CD4-positive, alpha-beta T cell treated with Interleukin-12 subunit alpha and Interleukin-12 subunit beta, for 1 hour (primary cell): ENCODE results near the gene LAPTM5.

Experiments used
- DNase-seq: peaks from one replicate; pipeline ENCODE4 v3.0.0-alpha.2; 2020

LAPTM5 gene

GRCh38 chr1:30741239-30741894, 16.2 kb downstream of the LAPTM5 start:
- no peak for DNase-seq

- DNase-seq: no peak
These were observed 17.0 kb downstream of the LAPTM5 start for GRCh38 chr1:30740251-30741238.

- no peak for DNase-seq
These were observed 18.0 kb downstream of the LAPTM5 start for GRCh38 chr1:30739601-30740000.

GRCh38 chr1:30738715-30739559, 18.6 kb downstream of the LAPTM5 start:
- DNase-seq: no peak

- DNase-seq: no peak
These were observed 19.4 kb downstream of the LAPTM5 start for GRCh38 chr1:30738040-30738714.

- DNase-seq: no peak
These were observed 20.1 kb downstream of the LAPTM5 start for GRCh38 chr1:30737357-30738039.

- DNase-seq: no peak
These were observed 21.7 kb downstream of the LAPTM5 start for GRCh38 chr1:30735668-30736498.

- DNase-seq: no peak
These were observed 22.4 kb downstream of the LAPTM5 start for GRCh38 chr1:30735124-30735523.

GRCh38 chr1:30734580-30734979, 23.0 kb downstream of the LAPTM5 start:
- no peak for DNase-seq

- no peak for DNase-seq
These were observed 23.5 kb downstream of the LAPTM5 start for GRCh38 chr1:30734106-30734505.

GRCh38 chr1:30733493-30733892, 24.1 kb downstream of the LAPTM5 start:
- no peak for DNase-seq

GRCh38 chr1:30732277-30732996, 25.1 kb downstream of the LAPTM5 start:
- no peak for DNase-seq

GRCh38 chr1:30731806-30732276, 25.7 kb downstream of the LAPTM5 start:
- DNase-seq: no peak

GRCh38 chr1:30731109-30731805, 26.3 kb downstream of the LAPTM5 start:
- no peak for DNase-seq

GRCh38 chr1:30730346-30731108, 27.0 kb downstream of the LAPTM5 start:
- no peak for DNase-seq

- no peak for DNase-seq
These were observed 27.7 kb downstream of the LAPTM5 start for GRCh38 chr1:30729901-30730300.

- no peak for DNase-seq
These were observed 28.5 kb downstream of the LAPTM5 start for GRCh38 chr1:30728832-30729638.

GRCh38 chr1:30728340-30728739, 29.2 kb downstream of the LAPTM5 start:
- DNase-seq: no peak
